HepG2 (cell line): ENCODE data around the gene PSORS1C1.

Experiments used
- MEIS2 ChIP-seq: sonication (generic); formaldehyde crosslinking; IDR thresholded peaks from 2 replicates; pipeline ENCODE4 v1.9.0; 2021; ENCODE audit warnings: mild to moderate bottlenecking, missing genetic modification reagents
- TBL1XR1 ChIP-seq: fragments of 150-350 bp; IDR thresholded peaks from 2 replicates; pipeline ENCODE4 v1.6.1; 2014; ENCODE audit warnings: borderline replicate concordance, low read length; ENCODE audit not compliant: partially characterized antibody
- ZNF253 ChIP-seq: sonication (generic); formaldehyde crosslinking; IDR thresholded peaks from 2 replicates; pipeline ENCODE4 v1.8.0; 2022; ENCODE audit warnings: mild to moderate bottlenecking, missing genetic modification reagents, borderline replicate concordance
- TF ChIP-seq, protein P1 (sequence below): sonication (generic); formaldehyde crosslinking; IDR thresholded peaks from 2 replicates; pipeline ENCODE4 v1.8.1; 2022; ENCODE audit warnings: mild to moderate bottlenecking, missing genetic modification reagents
- TF ChIP-seq, protein P2 (sequence below): sonication (generic); formaldehyde crosslinking; IDR thresholded peaks from 2 replicates; pipeline ENCODE4 v1.5.0; 2020; ENCODE audit warnings: mild to moderate bottlenecking, missing genetic modification reagents, moderate library complexity
- TF ChIP-seq, protein P3 (sequence below): sonication (generic); formaldehyde crosslinking; IDR thresholded peaks from 2 replicates; pipeline ENCODE4; 2020; ENCODE audit warnings: missing genetic modification reagents, mild to moderate bottlenecking, borderline replicate concordance
- TF ChIP-seq, protein P4 (sequence below): sonication (generic); formaldehyde crosslinking; IDR thresholded peaks from 2 replicates; pipeline ENCODE4 v1.5.0; 2020; ENCODE audit warnings: mild to moderate bottlenecking, missing genetic modification reagents

DNA sequence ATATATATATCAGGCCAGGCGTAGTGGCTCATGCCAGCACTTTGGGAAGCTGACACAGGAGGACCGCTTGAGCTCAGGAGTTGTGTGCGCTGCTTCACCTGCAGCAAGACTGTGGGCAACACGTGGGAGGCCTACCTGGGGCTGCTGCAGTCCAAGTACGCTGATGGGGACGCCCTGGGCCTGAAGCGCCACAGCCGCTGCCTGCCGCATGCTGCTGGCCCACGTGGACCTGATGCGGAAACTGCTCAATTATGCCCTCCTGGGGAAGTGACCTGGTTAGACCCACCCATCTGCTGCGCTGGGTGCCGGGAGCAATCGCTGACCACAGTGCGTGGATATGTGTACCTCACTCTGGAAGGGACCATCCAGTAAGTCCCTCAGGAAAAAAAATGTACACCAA is 26.0 kb downstream of the PSORS1C1 start:
- TF ChIP-seq ZNF253 (CRISPR knock-in tag) (no peak), MEIS2 (CRISPR knock-in tag) (no peak), TBL1XR1 (no peak)
- TF ChIP-seq, protein P1, sequence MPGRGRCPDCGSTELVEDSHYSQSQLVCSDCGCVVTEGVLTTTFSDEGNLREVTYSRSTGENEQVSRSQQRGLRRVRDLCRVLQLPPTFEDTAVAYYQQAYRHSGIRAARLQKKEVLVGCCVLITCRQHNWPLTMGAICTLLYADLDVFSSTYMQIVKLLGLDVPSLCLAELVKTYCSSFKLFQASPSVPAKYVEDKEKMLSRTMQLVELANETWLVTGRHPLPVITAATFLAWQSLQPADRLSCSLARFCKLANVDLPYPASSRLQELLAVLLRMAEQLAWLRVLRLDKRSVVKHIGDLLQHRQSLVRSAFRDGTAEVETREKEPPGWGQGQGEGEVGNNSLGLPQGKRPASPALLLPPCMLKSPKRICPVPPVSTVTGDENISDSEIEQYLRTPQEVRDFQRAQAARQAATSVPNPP: no peak
- TF ChIP-seq, protein P2, sequence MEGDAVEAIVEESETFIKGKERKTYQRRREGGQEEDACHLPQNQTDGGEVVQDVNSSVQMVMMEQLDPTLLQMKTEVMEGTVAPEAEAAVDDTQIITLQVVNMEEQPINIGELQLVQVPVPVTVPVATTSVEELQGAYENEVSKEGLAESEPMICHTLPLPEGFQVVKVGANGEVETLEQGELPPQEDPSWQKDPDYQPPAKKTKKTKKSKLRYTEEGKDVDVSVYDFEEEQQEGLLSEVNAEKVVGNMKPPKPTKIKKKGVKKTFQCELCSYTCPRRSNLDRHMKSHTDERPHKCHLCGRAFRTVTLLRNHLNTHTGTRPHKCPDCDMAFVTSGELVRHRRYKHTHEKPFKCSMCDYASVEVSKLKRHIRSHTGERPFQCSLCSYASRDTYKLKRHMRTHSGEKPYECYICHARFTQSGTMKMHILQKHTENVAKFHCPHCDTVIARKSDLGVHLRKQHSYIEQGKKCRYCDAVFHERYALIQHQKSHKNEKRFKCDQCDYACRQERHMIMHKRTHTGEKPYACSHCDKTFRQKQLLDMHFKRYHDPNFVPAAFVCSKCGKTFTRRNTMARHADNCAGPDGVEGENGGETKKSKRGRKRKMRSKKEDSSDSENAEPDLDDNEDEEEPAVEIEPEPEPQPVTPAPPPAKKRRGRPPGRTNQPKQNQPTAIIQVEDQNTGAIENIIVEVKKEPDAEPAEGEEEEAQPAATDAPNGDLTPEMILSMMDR: no peak
- TF ChIP-seq, protein P3, sequence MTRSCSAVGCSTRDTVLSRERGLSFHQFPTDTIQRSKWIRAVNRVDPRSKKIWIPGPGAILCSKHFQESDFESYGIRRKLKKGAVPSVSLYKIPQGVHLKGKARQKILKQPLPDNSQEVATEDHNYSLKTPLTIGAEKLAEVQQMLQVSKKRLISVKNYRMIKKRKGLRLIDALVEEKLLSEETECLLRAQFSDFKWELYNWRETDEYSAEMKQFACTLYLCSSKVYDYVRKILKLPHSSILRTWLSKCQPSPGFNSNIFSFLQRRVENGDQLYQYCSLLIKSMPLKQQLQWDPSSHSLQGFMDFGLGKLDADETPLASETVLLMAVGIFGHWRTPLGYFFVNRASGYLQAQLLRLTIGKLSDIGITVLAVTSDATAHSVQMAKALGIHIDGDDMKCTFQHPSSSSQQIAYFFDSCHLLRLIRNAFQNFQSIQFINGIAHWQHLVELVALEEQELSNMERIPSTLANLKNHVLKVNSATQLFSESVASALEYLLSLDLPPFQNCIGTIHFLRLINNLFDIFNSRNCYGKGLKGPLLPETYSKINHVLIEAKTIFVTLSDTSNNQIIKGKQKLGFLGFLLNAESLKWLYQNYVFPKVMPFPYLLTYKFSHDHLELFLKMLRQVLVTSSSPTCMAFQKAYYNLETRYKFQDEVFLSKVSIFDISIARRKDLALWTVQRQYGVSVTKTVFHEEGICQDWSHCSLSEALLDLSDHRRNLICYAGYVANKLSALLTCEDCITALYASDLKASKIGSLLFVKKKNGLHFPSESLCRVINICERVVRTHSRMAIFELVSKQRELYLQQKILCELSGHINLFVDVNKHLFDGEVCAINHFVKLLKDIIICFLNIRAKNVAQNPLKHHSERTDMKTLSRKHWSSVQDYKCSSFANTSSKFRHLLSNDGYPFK (CRISPR knock-in tag): no peak
- TF ChIP-seq, protein P4, sequence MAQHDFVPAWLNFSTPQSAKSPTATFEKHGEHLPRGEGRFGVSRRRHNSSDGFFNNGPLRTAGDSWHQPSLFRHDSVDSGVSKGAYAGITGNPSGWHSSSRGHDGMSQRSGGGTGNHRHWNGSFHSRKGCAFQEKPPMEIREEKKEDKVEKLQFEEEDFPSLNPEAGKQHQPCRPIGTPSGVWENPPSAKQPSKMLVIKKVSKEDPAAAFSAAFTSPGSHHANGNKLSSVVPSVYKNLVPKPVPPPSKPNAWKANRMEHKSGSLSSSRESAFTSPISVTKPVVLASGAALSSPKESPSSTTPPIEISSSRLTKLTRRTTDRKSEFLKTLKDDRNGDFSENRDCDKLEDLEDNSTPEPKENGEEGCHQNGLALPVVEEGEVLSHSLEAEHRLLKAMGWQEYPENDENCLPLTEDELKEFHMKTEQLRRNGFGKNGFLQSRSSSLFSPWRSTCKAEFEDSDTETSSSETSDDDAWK (CRISPR knock-in tag): no peak
